SIG-M5 (cell line): ENCODE results near the gene CENPO.

Experiments used
- DNase-seq: peaks from one replicate; lab custom pipeline; 2025; lab: John Stamatoyannopoulos, UW

Gene CENPO

DNA sequence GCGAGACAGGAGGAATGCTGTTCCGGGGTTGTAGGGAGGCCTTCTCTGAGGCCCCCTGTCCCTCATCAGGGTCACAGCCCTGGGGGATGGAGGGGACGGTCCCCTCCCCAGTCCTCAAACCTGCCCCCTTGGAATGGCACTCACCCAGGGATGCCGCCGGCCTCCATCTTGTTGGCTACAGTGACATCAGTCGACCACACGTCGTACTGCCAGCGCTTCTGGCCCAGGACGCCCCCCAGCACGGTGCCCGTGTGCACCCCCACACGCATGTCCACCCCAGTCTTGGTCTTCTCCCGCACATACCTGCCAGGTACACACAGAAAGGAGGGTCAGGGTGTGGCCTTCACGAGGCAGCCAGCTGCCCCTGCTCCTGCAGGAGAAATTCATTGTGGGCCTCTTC is 46.5 kb downstream of the CENPO start:
- no peak for DNase-seq

DNA sequence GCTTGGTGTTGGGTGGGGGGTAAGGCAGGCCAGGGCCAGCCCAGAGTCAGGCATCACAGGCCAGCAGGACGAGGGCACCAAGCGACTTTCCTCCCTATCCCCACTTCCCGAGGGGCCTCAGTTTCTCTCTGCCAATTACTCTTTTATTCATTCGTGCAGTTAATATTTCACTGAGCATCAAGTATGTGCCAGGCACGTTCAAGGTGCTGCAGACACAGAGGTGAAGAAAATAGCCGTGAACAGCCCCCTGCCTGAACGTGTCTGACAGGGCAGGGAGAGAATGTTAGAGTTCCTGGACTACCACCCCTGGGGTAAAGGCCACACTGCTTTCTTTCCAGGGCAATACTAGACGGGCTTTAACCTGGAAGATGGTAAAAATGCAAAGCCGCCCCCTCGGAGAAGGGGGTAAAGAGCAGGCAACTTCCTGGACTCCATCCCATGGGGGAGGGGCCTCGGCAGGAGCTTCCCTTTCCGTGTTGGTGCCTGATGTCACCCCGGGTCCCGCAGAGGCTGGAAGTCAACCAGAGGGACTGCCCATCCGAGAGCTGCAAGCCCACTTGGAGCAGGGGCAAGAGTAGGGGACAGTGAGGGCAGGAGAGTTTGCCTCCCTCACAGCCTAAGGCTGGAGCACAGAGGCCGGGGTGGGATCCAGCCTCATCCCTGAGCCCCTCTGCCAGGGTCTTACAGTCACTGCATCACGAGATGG is 47.1 kb downstream of the CENPO start:
- DNase-seq, result no peak

DNA sequence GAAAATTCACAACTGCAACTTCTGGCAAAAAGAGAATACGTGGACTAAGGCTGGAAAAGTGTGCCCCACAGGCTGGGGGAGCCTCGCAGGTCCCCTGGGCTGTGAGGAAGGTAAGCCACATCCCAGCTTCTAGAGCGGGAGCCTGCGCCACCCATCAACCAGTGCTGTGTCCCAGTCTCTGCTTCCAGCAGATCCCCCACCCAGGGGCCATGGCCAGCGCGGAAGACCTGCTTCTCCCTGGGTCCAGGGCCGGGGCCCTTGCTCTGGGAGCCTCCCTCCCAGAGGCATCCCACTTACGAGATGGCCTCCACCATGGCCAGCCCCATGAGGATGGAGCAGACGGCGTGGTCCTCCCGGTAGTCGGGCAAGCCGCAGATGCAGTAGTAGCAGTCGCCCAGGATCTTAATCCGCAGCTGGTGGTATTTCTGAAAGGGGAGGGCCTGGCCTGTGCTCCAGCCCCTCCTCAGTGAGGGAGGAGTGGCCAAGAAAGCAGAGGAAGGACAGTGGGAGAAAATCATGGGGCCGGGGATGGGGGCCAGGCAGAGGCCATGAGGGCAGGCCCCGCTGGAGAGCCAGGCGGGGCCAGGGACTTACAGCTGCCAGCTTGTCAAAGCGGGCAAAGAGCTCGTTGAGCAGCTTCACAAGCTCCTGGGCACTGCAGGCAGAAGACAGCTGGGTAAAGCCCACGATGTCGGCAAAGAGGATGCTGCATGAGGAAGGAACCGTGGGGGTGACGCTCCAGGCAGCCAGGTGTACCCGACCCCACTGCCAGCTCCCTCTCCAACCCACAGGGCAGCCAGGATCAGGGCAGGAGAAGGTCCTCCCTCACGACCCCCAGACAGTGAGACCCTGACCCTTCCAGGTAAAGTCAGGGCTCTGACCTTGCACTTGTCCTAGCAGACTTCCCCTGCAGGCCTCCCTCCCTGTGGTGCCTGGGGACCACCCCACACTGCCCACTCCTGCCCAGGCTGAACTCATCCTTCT is 48.0 kb downstream of the CENPO start:
- DNase-seq, result no peak

- DNase-seq, result no peak
Measured at GRCh38 chr2:24842081-24843050, 49.1 kb downstream of the CENPO start.

GRCh38 chr2:24843330-24843860 is 50.2 kb downstream of the CENPO start:
- DNase-seq, result no peak

GRCh38 chr2:24844023-24844685 is 50.9 kb downstream of the CENPO start:
- DNase-seq, result no peak

GRCh38 chr2:24845691-24846090 is 52.5 kb downstream of the CENPO start:
- DNase-seq, result no peak

- no peak for DNase-seq
Measured at GRCh38 chr2:24850944-24851343, 57.7 kb downstream of the CENPO start.

DNA sequence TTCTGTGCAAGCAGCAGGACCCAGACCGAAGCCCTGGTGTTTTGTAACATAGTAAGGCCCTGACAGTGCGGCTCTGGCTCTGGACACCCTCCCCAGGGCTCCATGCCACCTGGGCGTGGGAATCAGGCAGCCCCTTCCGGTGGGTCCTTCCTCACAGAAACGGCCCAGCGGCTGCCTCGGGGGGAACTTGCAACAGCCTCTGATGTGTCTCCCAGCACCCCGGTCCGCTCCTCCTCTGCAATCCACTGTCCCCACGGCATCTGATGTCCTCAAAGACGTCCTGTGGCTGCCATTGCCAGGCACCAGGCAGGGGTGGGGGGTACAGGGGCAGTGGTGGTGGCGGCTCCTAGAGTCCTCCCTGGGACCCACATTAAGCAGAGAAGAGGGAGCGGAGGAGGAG is 58.8 kb downstream of the CENPO start:
- DNase-seq, result no peak

- no peak for DNase-seq
Measured at GRCh38 chr2:24852431-24853020, 59.3 kb downstream of the CENPO start.

DNA sequence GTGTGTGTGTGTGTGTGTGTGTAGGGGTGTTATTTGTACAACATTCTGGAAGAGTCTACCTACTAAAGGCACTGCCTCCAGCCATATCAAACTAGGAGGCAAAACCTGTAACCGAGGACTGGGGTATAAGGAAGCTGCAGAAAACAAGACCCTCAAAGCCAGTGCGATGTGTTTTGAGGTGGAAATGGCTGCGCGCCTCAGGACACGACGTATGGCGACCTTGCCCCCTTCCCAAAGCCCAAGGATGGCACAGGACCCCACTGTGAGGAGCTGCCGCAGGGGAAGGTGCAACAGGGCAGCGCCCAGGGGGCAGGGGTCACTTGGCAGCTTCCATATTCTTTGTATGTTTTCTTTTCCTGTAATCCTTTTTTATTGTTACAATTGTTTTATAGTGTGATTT is 59.8 kb downstream of the CENPO start:
- DNase-seq, result no peak

GRCh38 chr2:24853996-24854395 is 60.8 kb downstream of the CENPO start:
- no peak for DNase-seq

- DNase-seq, result no peak
Measured at GRCh38 chr2:24855022-24855622, 61.9 kb downstream of the CENPO start.

GRCh38 chr2:24855726-24856125 is 62.5 kb downstream of the CENPO start:
- no peak for DNase-seq

DNA sequence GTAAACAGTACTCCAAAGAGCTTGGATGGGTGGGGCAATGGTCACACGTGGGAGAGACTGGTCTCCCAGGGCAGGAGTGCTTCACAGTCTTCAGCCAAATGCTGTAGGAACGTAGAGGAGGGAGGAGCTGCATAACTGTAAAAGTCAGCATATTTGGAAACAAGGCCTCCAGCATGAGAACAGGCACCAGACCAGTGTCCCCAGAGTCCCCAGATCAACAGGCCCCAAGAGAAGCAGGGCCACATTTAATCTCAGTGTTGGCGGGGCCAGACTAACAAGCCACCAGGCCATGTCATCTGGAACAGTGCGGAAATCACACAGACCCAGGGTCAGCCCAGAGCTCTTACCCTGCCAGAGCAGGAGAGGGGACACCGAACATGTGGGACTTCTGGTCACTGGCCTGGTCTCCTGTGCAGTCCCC is 63.6 kb downstream of the CENPO start:
- DNase-seq, result no peak

DNA sequence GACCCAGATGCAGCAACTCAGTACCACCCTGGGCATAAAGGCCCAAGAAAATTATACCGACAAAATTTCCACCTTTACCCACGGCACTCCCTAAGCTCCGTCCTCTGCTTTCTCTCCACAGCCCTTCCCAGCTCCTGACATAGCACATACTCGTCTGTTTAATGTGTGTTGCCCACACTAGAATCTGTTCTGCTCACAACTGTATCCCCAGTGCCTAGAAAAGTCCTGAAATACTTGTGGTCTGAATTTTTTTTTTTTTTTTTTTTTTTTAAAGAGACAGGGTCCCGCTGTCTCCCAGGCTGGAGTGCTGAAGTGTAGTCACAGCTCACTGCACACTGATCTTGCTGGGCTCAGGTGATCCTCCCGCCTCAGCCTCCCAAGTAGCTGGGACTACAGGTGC is 64.5 kb downstream of the CENPO start:
- no peak for DNase-seq

DNA sequence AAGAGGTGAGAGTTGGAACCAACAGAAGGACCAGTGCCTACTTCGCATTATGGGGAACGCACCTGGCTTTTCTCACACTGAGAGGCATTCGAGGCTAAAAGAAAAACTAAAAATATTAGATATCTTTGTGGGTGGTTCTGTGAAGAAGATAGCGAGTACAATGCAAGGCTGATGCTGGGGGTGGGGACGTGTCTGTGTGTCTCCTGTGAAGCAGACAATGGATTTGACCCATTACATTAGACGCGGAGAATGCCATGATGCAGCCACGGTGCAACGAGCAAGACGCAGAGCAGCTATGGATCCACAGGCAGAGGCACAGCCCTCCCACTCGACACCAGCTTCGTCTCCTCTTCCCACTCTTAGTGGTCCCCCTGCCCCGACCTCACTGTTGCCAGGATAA is 65.8 kb downstream of the CENPO start:
- DNase-seq, result no peak

DNA sequence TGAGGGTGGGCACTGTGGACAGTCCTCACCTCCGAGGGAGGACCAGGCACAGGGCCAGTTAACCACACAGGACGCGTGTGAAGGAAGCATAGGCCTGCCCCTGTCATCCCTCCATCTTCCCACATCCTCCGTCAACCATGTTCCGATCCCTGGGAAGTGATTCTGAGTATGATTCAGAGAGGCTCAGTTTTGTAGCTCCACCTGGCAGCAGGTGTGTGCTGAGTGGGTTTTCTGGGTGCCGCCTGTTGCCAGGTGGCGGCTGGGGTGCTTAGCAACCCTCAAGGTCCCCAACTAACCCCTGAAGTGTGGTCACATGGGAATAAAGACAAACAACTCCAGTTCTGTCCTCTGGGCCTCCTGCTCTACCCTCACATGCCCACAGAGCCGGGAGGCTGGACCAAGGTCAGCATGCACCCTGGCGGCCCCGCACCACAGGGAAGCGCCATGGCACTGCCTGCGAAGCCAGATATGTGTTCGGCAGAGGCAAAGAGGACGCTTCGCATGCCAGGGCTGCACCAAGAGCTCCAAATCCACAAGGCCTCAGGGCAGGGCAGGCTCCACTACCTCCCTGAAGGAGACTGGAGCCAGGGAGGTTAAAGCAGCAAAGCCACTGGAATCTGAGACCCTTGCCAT is 66.9 kb downstream of the CENPO start:
- DNase-seq, result no peak

- no peak for DNase-seq
Measured at GRCh38 chr2:24860631-24861030, 67.4 kb downstream of the CENPO start.

DNA sequence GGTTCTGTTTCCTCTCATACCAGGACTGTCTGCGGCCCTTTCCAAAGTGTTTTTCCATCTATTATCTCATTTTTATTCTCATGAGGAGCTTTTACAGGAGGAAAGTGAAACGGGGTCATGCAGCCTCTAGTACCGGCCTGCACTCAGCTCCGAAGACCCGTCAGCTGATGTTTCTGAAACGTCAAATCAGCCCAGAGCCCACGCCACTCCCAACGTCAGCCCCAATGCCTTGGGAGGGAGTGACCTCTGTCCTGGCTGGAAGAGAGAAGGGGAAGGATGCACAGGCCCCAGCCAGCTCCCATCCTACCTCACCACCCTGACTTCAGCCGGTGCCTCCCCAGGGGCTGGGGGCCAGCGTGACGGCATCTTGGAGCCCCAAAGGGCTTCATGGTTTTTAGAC is 68.3 kb downstream of the CENPO start:
- no peak for DNase-seq
